ENCODE data around the gene RFX2.

Gene RFX2

DNA sequence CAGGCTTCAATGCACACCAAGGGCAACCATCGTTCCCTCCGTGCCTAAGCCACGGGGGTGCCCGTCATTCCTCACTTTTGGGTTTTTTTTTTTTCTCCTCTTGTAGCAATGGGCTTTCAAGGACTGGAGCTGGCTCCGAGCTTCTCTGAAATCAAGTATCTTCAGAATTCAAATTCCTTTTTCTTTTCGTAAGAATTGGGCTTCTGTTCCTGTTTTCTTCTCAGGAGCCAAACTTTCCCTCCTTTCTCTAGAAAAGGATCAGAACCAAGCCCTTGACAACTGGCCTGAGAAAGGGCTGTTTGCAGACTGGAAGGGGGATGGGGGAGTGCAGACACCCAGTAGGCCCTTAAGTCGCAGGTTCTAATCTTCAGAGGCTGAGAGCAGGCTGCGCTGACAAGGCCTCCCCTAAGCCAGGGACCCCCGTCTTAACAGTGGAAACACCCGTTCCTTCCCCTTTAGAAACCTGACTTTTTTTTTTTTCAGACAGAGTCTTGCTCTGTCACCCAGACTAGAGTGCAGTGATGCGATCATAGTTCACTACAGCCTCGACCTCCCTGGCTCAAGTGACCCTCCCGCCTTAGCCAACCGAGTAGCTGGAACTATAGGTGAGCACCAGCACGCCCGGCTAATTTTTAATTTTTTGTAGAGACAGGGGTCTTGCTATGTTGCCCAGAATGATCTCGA is 51.6 kb downstream of the RFX2 start:
- no peak for DNase-seq

GRCh38 chr19:6057651-6058517 is 52.4 kb downstream of the RFX2 start:
- DNase-seq, result no peak

- DNase-seq, result peak; percentile 64
These were observed 53.3 kb downstream of the RFX2 start for GRCh38 chr19:6056801-6057650.

DNA sequence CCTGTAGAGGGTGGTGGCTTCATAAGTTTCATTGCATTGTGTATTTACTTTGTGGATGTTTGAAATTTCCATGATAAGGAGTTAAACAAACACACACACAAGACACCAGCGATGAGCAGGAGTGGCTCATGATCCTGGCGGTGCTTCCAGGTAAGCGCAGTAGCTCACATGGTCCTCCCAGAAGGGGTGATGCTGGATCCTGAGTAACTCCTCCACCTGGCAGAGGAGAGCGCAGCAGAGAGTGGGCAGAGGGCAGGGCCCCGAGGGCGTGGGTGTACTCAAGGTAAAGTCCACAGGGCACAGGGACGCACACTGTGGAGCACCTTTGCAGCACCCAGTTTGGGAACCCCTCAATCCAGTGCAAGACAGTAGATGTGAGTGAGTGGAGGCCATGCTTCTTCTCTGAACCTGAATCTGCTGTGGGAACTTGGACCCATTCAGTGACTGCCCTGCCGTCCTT is 54.0 kb downstream of the RFX2 start:
- DNase-seq, result no peak

DNA sequence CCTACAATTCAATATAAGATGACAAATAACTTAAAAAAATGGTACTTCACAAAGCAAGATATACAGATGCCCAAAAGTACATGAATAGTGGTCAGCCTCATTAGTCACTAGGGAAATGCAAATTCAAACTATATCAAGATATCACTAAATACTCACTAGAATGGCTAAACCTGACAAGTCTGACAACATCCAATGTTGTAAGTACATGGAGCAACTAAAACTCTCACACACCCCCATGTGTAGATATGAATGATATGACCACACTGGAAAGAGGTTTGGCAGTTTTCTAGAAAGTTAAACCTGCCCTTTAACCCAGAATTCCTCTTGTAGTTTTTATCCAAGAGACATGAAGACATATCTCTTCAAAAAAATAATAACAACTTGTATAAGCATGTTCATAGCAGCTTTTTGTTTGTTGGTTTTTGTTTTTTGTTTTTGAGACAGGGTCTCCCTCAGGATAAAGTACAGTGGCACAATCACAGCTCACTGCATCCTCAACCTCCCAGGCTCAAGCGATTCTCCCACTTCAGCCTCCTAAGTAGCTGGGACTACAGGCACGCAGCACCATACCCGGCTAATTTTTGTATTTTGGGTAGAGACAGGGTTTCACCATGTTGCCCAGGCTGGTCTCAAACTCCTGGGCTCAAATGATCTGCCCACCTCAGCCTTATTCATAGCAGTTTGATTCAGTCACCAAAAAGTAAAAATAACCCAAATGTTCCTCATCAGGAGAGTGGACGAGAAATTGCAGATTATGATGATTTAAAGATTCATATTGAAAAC is 55.1 kb downstream of the RFX2 start:
- DNase-seq, result no peak

GRCh38 chr19:6048793-6049405 is 61.4 kb downstream of the RFX2 start:
- peak; percentile 68 for DNase-seq

DNA sequence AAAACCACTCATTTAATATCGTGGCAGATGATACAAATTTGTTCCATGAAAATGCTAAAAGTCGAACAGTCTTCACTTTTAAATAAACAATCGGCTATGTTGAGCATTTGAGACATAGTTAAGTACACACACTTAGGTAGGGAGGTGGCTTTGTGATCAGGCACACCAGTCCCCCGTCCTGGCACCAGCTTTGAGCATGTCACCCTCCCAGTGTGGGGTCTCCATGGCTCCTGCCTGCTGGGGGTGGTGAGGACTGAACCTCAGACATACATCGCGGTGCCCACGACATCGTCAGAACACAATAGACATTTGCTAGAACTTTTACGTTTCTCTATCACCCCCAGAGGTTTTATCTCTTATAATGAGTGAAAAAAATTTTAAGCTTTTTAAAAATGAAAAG is 62.0 kb downstream of the RFX2 start:
- DNase-seq, result no peak

DNA sequence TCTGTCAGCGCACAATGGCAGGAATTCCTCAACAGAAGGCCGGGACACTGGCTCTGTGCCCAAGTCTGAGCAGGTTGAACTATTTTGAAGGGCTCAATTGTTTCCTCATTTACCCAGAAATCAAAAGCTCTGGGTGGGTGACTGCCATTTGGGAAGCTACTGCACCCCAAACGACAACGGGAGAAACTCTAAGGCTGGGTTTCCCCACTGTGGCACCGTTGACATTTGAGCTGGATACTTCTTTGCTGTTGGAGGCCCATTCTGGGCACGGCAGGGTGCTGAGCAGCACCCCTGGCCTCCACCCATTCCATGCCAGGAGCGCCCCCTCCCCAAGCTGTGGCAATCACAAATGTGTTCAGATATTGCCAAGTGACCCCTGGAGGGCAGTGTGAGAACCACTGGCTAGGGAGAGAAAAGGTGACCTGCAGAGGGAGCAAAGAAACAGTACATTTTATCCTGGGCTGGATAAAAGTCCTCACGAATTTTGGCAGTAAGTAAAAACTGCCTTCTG is 62.5 kb downstream of the RFX2 start:
- DNase-seq, result no peak

DNA sequence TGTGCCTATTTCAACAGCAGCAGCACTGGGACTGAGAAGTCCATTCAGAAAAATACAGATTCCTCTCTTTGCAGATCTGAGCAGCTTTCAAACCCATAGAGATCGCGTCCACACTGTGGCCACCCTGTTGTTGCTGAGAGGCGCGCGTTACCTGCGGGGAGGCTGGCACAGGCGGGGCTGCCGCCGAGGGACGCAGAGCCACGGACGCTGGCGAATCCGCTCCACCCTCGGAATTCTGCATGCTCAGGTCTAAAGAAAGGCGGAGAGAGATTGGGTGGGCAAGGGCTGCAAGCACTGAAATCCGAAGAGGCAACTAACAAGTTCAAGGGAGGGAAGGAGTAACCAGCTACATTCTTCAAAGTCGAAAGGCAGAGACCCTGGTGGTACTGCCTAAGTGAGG is 63.0 kb downstream of the RFX2 start:
- no peak for DNase-seq

DNA sequence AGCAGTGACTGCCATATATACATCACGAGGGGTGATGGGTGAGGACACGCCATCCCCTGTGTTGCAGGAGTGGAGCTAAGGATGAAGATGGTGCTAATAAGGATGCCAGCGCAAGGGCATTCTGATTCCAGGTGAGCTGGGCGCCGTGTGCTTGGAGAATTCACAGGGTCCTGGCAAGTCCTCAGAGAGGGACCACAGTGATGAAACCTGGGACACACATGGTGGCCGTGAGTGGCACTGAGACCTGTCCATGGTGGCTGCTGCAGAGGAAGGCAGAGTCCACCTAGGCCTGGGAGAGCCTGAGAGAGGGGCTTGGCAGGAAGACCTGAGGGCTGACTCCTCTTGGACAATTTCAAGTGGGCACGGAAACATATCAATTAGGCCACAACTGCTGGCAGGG is 65.2 kb downstream of the RFX2 start:
- no peak for DNase-seq

GRCh38 chr19:6044056-6044805 is 66.1 kb downstream of the RFX2 start:
- DNase-seq, result no peak

- DNase-seq, result no peak
These were observed 67.2 kb downstream of the RFX2 start for GRCh38 chr19:6042776-6043726.

DNA sequence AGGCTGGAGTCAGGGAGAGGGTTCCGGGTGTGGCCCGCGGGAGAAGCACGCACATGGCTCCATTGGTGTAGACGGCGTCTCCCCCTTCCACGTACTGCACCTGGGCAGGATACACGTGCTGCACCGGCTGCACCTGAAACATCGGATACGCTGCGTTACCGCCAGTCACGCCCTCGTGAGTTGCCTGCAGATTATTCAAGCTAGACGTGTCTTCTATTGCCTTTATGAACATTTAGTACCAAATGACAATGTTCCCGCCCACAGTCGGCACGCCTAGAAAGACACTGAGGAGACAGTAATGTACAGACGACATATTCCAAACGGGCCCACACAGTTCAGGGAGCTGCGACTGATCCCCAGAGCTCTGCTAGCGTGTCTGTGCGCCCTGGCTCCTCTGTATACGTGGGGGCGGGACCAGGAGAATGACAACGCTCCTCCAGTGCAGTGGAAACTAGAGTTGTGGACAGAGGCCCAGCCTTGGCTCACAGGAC is 68.3 kb downstream of the RFX2 start:
- no peak for DNase-seq

- DNase-seq, result no peak
These were observed 69.2 kb downstream of the RFX2 start for GRCh38 chr19:6041071-6041470.

DNA sequence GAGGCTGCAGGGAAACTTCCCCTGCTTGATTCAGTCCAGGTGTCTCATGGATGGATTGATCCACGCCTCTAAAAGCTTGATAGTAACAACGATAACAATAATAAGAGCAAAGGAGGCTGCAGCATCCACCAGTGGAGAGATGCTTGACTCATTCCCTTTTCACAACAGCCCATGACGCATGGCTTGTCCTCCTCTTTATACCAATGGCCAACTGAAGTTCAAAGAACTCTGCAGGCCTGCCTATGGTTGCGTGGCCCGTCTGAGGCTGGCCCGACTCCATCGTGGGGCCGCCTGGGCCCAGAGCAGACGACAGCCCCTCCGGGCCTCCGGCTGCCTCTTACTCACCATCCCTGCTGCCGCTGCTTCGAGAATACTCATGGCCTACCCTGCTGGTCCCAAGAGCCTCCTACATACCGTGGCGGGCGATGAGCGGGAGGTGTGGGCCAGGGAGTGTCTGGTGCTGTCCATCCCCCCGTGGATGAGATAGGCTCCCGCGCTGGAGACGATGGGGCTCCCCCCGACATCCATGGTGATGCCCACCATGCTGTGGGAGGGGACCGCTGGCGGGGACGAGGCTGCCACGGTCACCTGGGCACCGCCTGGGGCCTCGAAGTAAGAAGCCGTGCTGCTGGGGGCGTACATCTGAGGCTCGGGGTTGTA is 70.6 kb downstream of the RFX2 start:
- no peak for DNase-seq

GRCh38 chr19:6038634-6039405 is 71.5 kb downstream of the RFX2 start:
- no peak for DNase-seq

DNA sequence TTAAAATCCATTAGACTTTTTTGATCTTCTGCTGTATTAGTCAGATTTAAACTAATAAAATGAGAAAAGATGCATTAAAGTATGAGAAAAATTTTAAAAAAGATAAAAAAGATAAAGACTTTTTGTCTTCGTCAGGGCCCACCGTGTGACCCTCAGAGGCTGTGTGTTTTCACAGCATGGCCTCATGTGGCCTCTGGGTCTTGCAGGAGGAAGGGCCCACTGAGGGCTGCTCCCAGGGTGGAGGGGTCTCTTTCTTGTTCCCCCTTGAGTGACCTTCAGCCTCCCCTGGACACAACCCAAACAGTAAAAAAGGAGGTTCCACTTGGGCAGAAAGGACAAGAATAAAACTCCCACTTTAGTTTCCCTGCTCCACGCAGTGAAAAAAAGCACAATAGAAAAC is 75.3 kb downstream of the RFX2 start:
- DNase-seq, result no peak

- DNase-seq, result no peak
These were observed 75.8 kb downstream of the RFX2 start for GRCh38 chr19:6034512-6034911.
